GM12878 (cell line): ENCODE results near the gene LIPA. TPM values are rescaled to one million over a fixed set of nuclear protein-coding genes. Genes with fewer than 3 reads are reported as not detected.

Experiments used
- ATAC-seq: fragments of 200-7000 bp; cut with Tn5 transposase; 3 replicates; pipeline ENCODE4 v1.9.1; 2020; ENCODE audit warnings: mild to moderate bottlenecking, moderate library complexity
- BruUV-seq: library from RNA; stranded (reverse); fragments of 400-500 nt; replicated peaks from 2 replicates; lab custom pipeline; 2021; lab: Mats Ljungman, UMichigan
- CTCF ChIA-PET: fragments of 300-600 bp; sonication (Branson Sonifier 250); formaldehyde crosslinking; extraction: SDS; loops from one replicate; lab custom pipeline; 2021; ENCODE audit warnings: inconsistent platforms; lab: Yijun Ruan, JAX
- POLR2A ChIA-PET: fragments of 350-600 bp; formaldehyde crosslinking; extraction: SDS; loops from one replicate; lab custom pipeline; 2021; ENCODE audit warnings: inconsistent platforms; lab: Charles Lee
- RAD21 ChIA-PET: fragments of 300-600 bp; sonication (Branson Sonifier 250); formaldehyde crosslinking; loops from one replicate; lab custom pipeline; 2023; ENCODE audit warnings: antibody characterized with exemption; ENCODE audit not compliant: unreplicated experiment; lab: Charles Lee
- SMC1A ChIA-PET: fragments of 300-600 bp; sonication (Branson Sonifier 250); formaldehyde crosslinking; loops from one replicate; lab custom pipeline; 2023; ENCODE audit not compliant: unreplicated experiment, uncharacterized antibody; lab: Charles Lee
- DNase-seq: peaks from one replicate; pipeline ENCODE4 v3.0.0-alpha.2; 2011; ENCODE audit warnings: low read depth, low spot score
- FAIRE-seq: peaks from 3 replicates; lab custom pipeline; 2011; peaks lifted over from hg19 to GRCh38; lab: Jason Lieb, UNC
- H2AFZ ChIP-seq: 2 replicates; pipeline ENCODE4 v1.6.0; 2011; ENCODE audit warnings: low read depth, low read length, control low read depth; ENCODE audit not compliant: control insufficient read depth
- H3K27ac ChIP-seq: 2 replicates; pipeline ENCODE4 v1.5.1; 2011; ENCODE audit warnings: control low read depth; ENCODE audit not compliant: control insufficient read depth, insufficient read depth
- H3K27me3 ChIP-seq, 2 experiments: replicated peaks in 1 of 2; 2 replicates each; pipeline versions ENCODE4 v1.6.0 to v1.6.1; 2011; ENCODE audit warnings: low read length in 1 of 2; ENCODE audit not compliant: control insufficient read depth in 2 of 2, insufficient read depth in 2 of 2
- H3K36me3 ChIP-seq, 2 experiments: 2 replicates each; pipeline ENCODE4 v1.5.1; 2011; ENCODE audit warnings: low read length in 1 of 2; ENCODE audit not compliant: control insufficient read depth in 2 of 2, insufficient read depth in 2 of 2
- H3K4me1 ChIP-seq: 2 replicates; pipeline ENCODE4 v1.6.1; 2011; ENCODE audit warnings: mild to moderate bottlenecking, low read length, moderate library complexity, mixed read lengths; ENCODE audit not compliant: control insufficient read depth, insufficient read depth
- H3K4me2 ChIP-seq: 2 replicates; pipeline ENCODE4 v1.6.0; 2011; ENCODE audit warnings: control low read depth; ENCODE audit not compliant: control insufficient read depth, insufficient read depth
- H3K4me3 ChIP-seq: fragments of 200-600 bp; sonication (generic); 2 replicates; pipeline ENCODE4 v1.5.1; 2016
- H3K79me2 ChIP-seq: 2 replicates; pipeline ENCODE4 v1.6.0; 2011; ENCODE audit warnings: low read length; ENCODE audit not compliant: control insufficient read depth, insufficient read depth
- H3K9ac ChIP-seq: 2 replicates; pipeline ENCODE4 v1.8.0; 2011; ENCODE audit warnings: low read length, control low read depth, mixed read lengths; ENCODE audit not compliant: control insufficient read depth, insufficient read depth
- H3K9me3 ChIP-seq: replicated peaks from 3 replicates; pipeline ENCODE4 v1.5.1; 2011; ENCODE audit warnings: mild to moderate bottlenecking, low read length; ENCODE audit not compliant: control insufficient read depth, insufficient read depth
- H4K20me1 ChIP-seq: 2 replicates; pipeline ENCODE4 v1.6.0; 2011; ENCODE audit not compliant: control insufficient read depth, insufficient read depth
- GATAD2B ChIP-seq: fragments of 450-650 bp; conservative IDR thresholded peaks from 2 replicates; pipeline ENCODE4 v1.6.1; 2017; ENCODE audit warnings: low read depth, mild to moderate bottlenecking, moderate library complexity
- IKZF2 ChIP-seq, 2 experiments: fragments of 450-650 bp; IDR thresholded peaks; 2 replicates each; pipeline ENCODE4 v1.6.1; 2017; ENCODE audit warnings: mild to moderate bottlenecking in 2 of 2, moderate library complexity in 2 of 2
- NBN ChIP-seq: fragments of 450-650 bp; IDR thresholded peaks from 2 replicates; pipeline ENCODE4 v1.6.1; 2016
- NFIC ChIP-seq: IDR thresholded peaks from 2 replicates; pipeline ENCODE4 v1.6.1; 2012; ENCODE audit warnings: low read depth, mild to moderate bottlenecking, inconsistent platforms, low read length, moderate library complexity
- NR2C2 ChIP-seq: IDR thresholded peaks from 2 replicates; pipeline ENCODE4 v1.6.1; 2011; ENCODE audit warnings: borderline replicate concordance, low read depth; ENCODE audit not compliant: control insufficient read depth, insufficient read length
- NR2F1 ChIP-seq: fragments of 450-650 bp; conservative IDR thresholded peaks from 2 replicates; pipeline ENCODE4 v1.6.1; 2017; ENCODE audit warnings: mild to moderate bottlenecking
- POLR2AphosphoS5 ChIP-seq: IDR thresholded peaks from 2 replicates; pipeline ENCODE4 v1.6.1; 2011; ENCODE audit warnings: mild to moderate bottlenecking, low read length, inconsistent platforms
- SMAD5 ChIP-seq: IDR thresholded peaks from 2 replicates; pipeline ENCODE4 v1.6.1; 2016; ENCODE audit warnings: antibody characterized with exemption, low read depth
- SP1 ChIP-seq: IDR thresholded peaks from one replicate; pipeline ENCODE4 v1.6.1; 2011; ENCODE audit warnings: low read depth, low read length
- SRF ChIP-seq, 2 experiments: IDR thresholded peaks; 2 replicates each; pipeline ENCODE4 v1.6.1; 2011; ENCODE audit warnings: low read depth in 2 of 2, low read length in 2 of 2, mild to moderate bottlenecking in 1 of 2, moderate library complexity in 1 of 2
- ZNF687 ChIP-seq: fragments of 450-650 bp; IDR thresholded peaks from 2 replicates; pipeline ENCODE4 v1.6.1; 2017; ENCODE audit warnings: mild to moderate bottlenecking, moderate library complexity
- whole genome bisulfite sequencing: methylation state at CpG from one replicate; pipeline ENCODE4 v1.1.6; 2016; ENCODE audit warnings: low lambda C conversion rate; ENCODE audit not compliant: insufficient replicate concordance, insufficient coverage; ENCODE audit errors: missing lambda C conversion rate; 5-methylcytosine and 5-hydroxymethylcytosine counted together
- in situ Hi-C: fragments of 300-500 bp; cut with MboI; formaldehyde crosslinking; loops from 9 replicates; pipeline ENCODE4 v1.14.3; 2018; ENCODE audit warnings: mixed read lengths
- intact Hi-C: fragments of 100-400 bp; cut with micrococcal nuclease; formaldehyde crosslinking; loops from one replicate; pipeline ENCODE4 v1.14.2; 2022; ENCODE audit not compliant: unreplicated experiment
- polyA plus RNA-seq, 11 experiments: library from polyadenylated mRNA; depleted of rRNA in 4 of 11; unstranded in 6 of 11; stranded (reverse) in 5 of 11; fragments of >200 nt; fragmentation: Nextera tagmentation in 4 of 11; fragmentation: Illumina TruSeq in 1 of 11; extraction: Ambion mirVana in 4 of 11; extraction: Trizol in 1 of 11; gene quantifications; 1 replicate in 1 of 11; 2 replicates in 10 of 11; pipeline versions ENCODE4 v1.2.1 to v1.2.3, GENCODE V29; 2011 to 2016; ENCODE audit warnings: inconsistent platforms in 2 of 11, missing spikeins in 2 of 11, low read depth in 1 of 11
- total RNA-seq, 4 experiments: library from RNA; depleted of rRNA in 3 of 4; stranded (reverse); fragments of >200 nt in 3 of 4; fragmentation: Illumina TruSeq in 1 of 4; extraction: Trizol in 1 of 4; gene quantifications; 2 replicates each; pipeline versions ENCODE4 v1.2.1 to v1.2.3, GENCODE V29; 2013 to 2021

LIPA gene
- total and polyA plus RNA-seq, 10 of the 15 experiments (the other 5 are each of a cell fraction or from before 2014, with no cell fraction given), result 31.1 to 50.3 (median 39.5) TPM

- intact Hi-C loops, result loop anchor here (2.0 kb wide), 1 partner anchor 43 kb away; no protein-coding TSS in a partner anchor
- 16% methylated on average over 4 of the region's 4 CpGs for WGBS
- in situ Hi-C loops, result no loop called here
- Histone ChIP-seq H3K9me3 (no peaks in the 10 kb centered on the region), H4K20me1 (no peaks in the 10 kb centered on the region), H3K9ac (no peak overlapping the region), H3K4me2 (peak overlapping the region; percentile 67), H3K79me2 (no peaks in the 10 kb centered on the region), H3K27me3 (no peaks in the 10 kb centered on the region), H3K27ac (no peak overlapping the region), H2AFZ (no peak overlapping the region; the same call in 1 of the 2 replicates), H3K4me3 (no peak overlapping the region), H3K4me1 (peaks cover 26% of the 10 kb centered on the region), H3K36me3 (no peaks in the 10 kb centered on the region)
- FAIRE-seq, result no peak
- TF ChIP-seq POLR2AphosphoS5 (no peak), NBN (no peak)
- SMC1A ChIA-PET, result interaction anchor here (1.2 kb wide), 1 partner anchor 152 kb away, joined by 3 read pairs; no protein-coding TSS in a partner anchor
- CTCF ChIA-PET, result interaction anchor here (1.1 to 1.6 kb wide), 2 partner anchors 19 to 136 kb away, joined by 3 to 4 read pairs; no protein-coding TSS in a partner anchor
- no TSS peak for BruUV-seq
- POLR2A ChIA-PET, result no interaction called here
- DNase-seq, result no peak
- RAD21 ChIA-PET, result no interaction called here
- ATAC-seq, result no peak
Measured at GRCh38 chr10:89165923-89166322, 85.7 kb downstream of the LIPA start.

GRCh38 chr10:89164920-89165319, 86.7 kb downstream of the LIPA start:
- DNase-seq, result no peak
- Histone ChIP-seq H3K27me3 (no peaks in the 10 kb centered on the region), H3K27ac (no peak overlapping the region), H4K20me1 (no peaks in the 10 kb centered on the region), H3K36me3 (no peaks in the 10 kb centered on the region), H3K4me2 (no peak overlapping the region), H3K79me2 (no peaks in the 10 kb centered on the region), H3K4me3 (no peak overlapping the region), H2AFZ (no peak overlapping the region), H3K9me3 (no peaks in the 10 kb centered on the region), H3K4me1 (peaks cover 26% of the 10 kb centered on the region), H3K9ac (no peak overlapping the region)
- WGBS, result 95% methylated on average over 4 of the region's 4 CpGs
- FAIRE-seq, result no peak
- no peak for ATAC-seq
- intact Hi-C loops, result loop anchor here (2.0 kb wide), 1 partner anchor 44 kb away; no protein-coding TSS in a partner anchor
- in situ Hi-C loops, result no loop called here
- ChIA-PET CTCF (interaction anchor here (1.1 to 1.6 kb wide), 3 partner anchors 20 to 135 kb away, joined by 3 to 4 read pairs (median 3); no protein-coding TSS in a partner anchor), SMC1A (interaction anchor here (0.6 to 1.7 kb wide), 5 partner anchors 13 to 353 kb away, joined by 3 to 5 read pairs (median 4); no protein-coding TSS in a partner anchor), POLR2A (no interaction called here), RAD21 (interaction anchor here (2.3 kb wide), 1 partner anchor 230 kb away, joined by 7 read pairs; no protein-coding TSS in a partner anchor)
- no TSS peak for BruUV-seq
- TF ChIP-seq SRF (IDR thresholded peaks at IDR 0.05; ENCODE audit: low read depth in 2 of 2, low read length in 2 of 2) (no peak), IKZF2 (IDR thresholded peaks at IDR 0.05) (no peak), SP1 (no peak), SMAD5 (no peak), NFIC (no peak), GATAD2B (no peak), NR2F1 (no peak), ZNF687 (no peak), NR2C2 (no peak)
